ENCODE results near the gene ANKRD35. TPM values are rescaled to one million over a fixed set of nuclear protein-coding genes. Genes with fewer than 3 reads are reported as not detected.
A peak's percentile ranks its signal among the peaks of the same experiment; 100 is the strongest.

The ANKRD35 gene
- total and polyA plus RNA-seq, 9 of the 15 experiments (the other 6 are each of a cell fraction or from before 2014, with no cell fraction given) = 0.07 to 0.14 (median 0.07) TPM; not detected in 5

GRCh38 chr1:145877923-145878486 lies 7.7 kb downstream of the ANKRD35 start (continued):
- 0 out of 2 replicates have a peak, but pooled peaks have one; percentile 58 for TF ChIP-seq JUN (IDR thresholded peaks at IDR 0.05; ENCODE audit: borderline replicate concordance, low read depth, low read length)
- no peak for TF ChIP-seq JUN (CRISPR knock-in tag; IDR thresholded peaks at IDR 0.05; ENCODE audit: borderline replicate concordance)
- TF ChIP-seq GTF2F1 (IDR thresholded peaks at IDR 0.05; ENCODE audit: low read depth, low read length) = no peak
- TF ChIP-seq CXXC5 (CRISPR knock-in tag; IDR thresholded peaks at IDR 0.05) = peak; percentile 43
- no peak for TF ChIP-seq ZNF584 (CRISPR knock-in tag; IDR thresholded peaks at IDR 0.05; ENCODE audit: low read depth)
- TF ChIP-seq CTBP1 (IDR thresholded peaks at IDR 0.05; ENCODE audit: borderline replicate concordance) = peak; percentile 47; the same call in 1 of the 2 replicates
- peak; percentile 29; the same call in 1 of the 2 replicates for TF ChIP-seq CREM (IDR thresholded peaks at IDR 0.05; ENCODE audit: low read depth)
- no peak for TF ChIP-seq KAT8 (IDR thresholded peaks at IDR 0.05; ENCODE audit: low read depth)
- peak; percentile 92 for TF ChIP-seq JUND (IDR thresholded peaks at IDR 0.05; ENCODE audit: borderline replicate concordance, low read depth, low read length)
- peak; percentile 87; the same call in 1 of the 3 replicates for TF ChIP-seq JUND (tag; IDR thresholded peaks at IDR 0.05; ENCODE audit: borderline replicate concordance, low read depth, low read length)
- TF ChIP-seq FOXM1 (IDR thresholded peaks at IDR 0.05; ENCODE audit: low read depth) = no peak
- TF ChIP-seq FOXM1 (CRISPR knock-in tag; IDR thresholded peaks at IDR 0.05; ENCODE audit: low read depth) = no peak

- DNase-seq (ENCODE audit: extremely low read depth in 1 of 4, low spot score in 3 of 4) (no peak), ATAC-seq (no peak), FAIRE-seq (no peak)
- in situ Hi-C loops (cut with MboI) = no loop called here
- WGBS (ENCODE audit: insufficient coverage, low coverage, missing lambda C conversion rate) = 58% methylated on average over 12 of the region's 12 CpGs
- H3K9me1 ChIP-seq (ENCODE audit: control insufficient read depth, insufficient read depth, low read length) = no peaks in the 10 kb centered on the region
- no peaks in the 10 kb centered on the region for H3K79me2 ChIP-seq (ENCODE audit: control insufficient read depth, insufficient read depth, low read length)
- no peaks in the 10 kb centered on the region for H4K20me1 ChIP-seq (replicated peaks; ENCODE audit: control insufficient read depth, insufficient read depth, low read length)
- H3K4me1 ChIP-seq (replicated peaks in 1 of 2; ENCODE audit: control insufficient read depth in 2 of 2, insufficient read depth in 2 of 2, low read length in 2 of 2) = peaks cover 27 to 33% of the 10 kb centered on the region in 2 experiments
- CTCF ChIA-PET (ENCODE audit: low intra/inter-chr PET ratio) = no interaction called here
- H3K4me3 ChIP-seq = no peak overlapping the region
- H3K36me3 ChIP-seq (ENCODE audit: control insufficient read depth, insufficient read depth, low read length) = no peaks in the 10 kb centered on the region
- no peak overlapping the region for H3K9ac ChIP-seq (ENCODE audit: insufficient read depth in 1 of 2, low read depth in 2 of 2, low read length in 2 of 2)
- H2AFZ ChIP-seq (ENCODE audit: low read depth, low read length) = no peak overlapping the region
- 0 out of 5 replicates have a peak, but pooled peaks cover 0 to 4% of the 10 kb centered on the region in 2 experiments for H3K27me3 ChIP-seq (ENCODE audit: control insufficient read depth in 2 of 2, insufficient read depth in 2 of 2, low read length in 2 of 2)
- POLR2A ChIA-PET = interaction anchor here (2.7 kb wide), 1 partner anchor 9 kb away, joined by 6 read pairs; no protein-coding TSS in a partner anchor
- intact Hi-C loops (cut with micrococcal nuclease) = no loop called here
- no peak overlapping the region for H3K27ac ChIP-seq (ENCODE audit: extremely low read depth, low read depth, low read length)
- H3K9me3 ChIP-seq (replicated peaks; ENCODE audit: control insufficient read depth, insufficient read depth, low read depth, low read length) = no peaks in the 10 kb centered on the region
- H3K4me2 ChIP-seq (ENCODE audit: insufficient read depth, low read length) = no peak overlapping the region
- no TSS peak for BruUV-seq (replicated peaks)
- TF ChIP-seq ARID4B (CRISPR knock-in tag; IDR thresholded peaks at IDR 0.05) (no peak), ZBTB5 (IDR thresholded peaks at IDR 0.05) (no peak), TOE1 (IDR thresholded peaks at IDR 0.05; ENCODE audit: borderline replicate concordance) (no peak), TOE1 (CRISPR knock-in tag; IDR thresholded peaks at IDR 0.05; ENCODE audit: borderline replicate concordance, low read depth) (no peak)
These were observed 11.0 kb downstream of the ANKRD35 start for GRCh38 chr1:145874646-145875045.
